OCI-LY7 (cell line): ENCODE results near the gene MRC2. TPM values are rescaled to one million over a fixed set of nuclear protein-coding genes. Genes with fewer than 3 reads are reported as not detected.
"Not testable (repeated sequence)": the region's sequence is repeated elsewhere in the genome, so short reads cannot be mapped to it uniquely, and the experiment has no call there.

Experiments used
- BruUV-seq: library from RNA; stranded (reverse); fragments of 400-500 nt; replicated peaks from 2 replicates; lab custom pipeline; 2021; lab: Mats Ljungman, UMichigan
- CTCF ChIA-PET: fragments of 300-600 bp; sonication (Branson Sonifier 250); formaldehyde crosslinking; loops from one replicate; lab custom pipeline; 2022; ENCODE audit warnings: antibody characterized with exemption; ENCODE audit not compliant: unreplicated experiment; lab: Charles Lee
- POLR2A ChIA-PET: fragments of 300-600 bp; sonication (Branson Sonifier 250); formaldehyde crosslinking; loops from one replicate; lab custom pipeline; 2022; ENCODE audit warnings: antibody characterized with exemption; lab: Charles Lee
- DNase-seq: peaks from one replicate; pipeline ENCODE4 v3.0.0-alpha.2; 2015; ENCODE audit warnings: low spot score
- H2AFZ ChIP-seq: fragments of 200-600 bp; sonication (generic), shearing (Covaris generic); 2 replicates; pipeline ENCODE4 v1.6.1; 2014; ENCODE audit warnings: mild to moderate bottlenecking, antibody characterized with exemption, low read length, moderate library complexity
- H3K27ac ChIP-seq: fragments of 200-600 bp; sonication (generic); 2 replicates; pipeline ENCODE4 v1.5.1; 2014; ENCODE audit warnings: mixed run types, low read depth, mild to moderate bottlenecking, moderate library complexity, low read length, inconsistent platforms; ENCODE audit not compliant: poor library complexity, severe bottlenecking
- H3K36me3 ChIP-seq: fragments of 200-600 bp; sonication (generic); 2 replicates; pipeline ENCODE4 v1.6.1; 2014; ENCODE audit warnings: mild to moderate bottlenecking, antibody characterized with exemption, low read length, moderate library complexity, mixed read lengths; ENCODE audit not compliant: insufficient read depth
- H3K4me1 ChIP-seq: fragments of 200-600 bp; sonication (generic); 2 replicates; pipeline ENCODE4 v1.5.1; 2014; ENCODE audit warnings: mild to moderate bottlenecking, low read length; ENCODE audit not compliant: insufficient read depth, poor library complexity, severe bottlenecking
- H3K4me2 ChIP-seq: fragments of 200-600 bp; sonication (generic); 2 replicates; pipeline ENCODE4 v1.6.1; 2014; ENCODE audit warnings: mild to moderate bottlenecking, low read length
- H3K4me3 ChIP-seq: fragments of 200-600 bp; sonication (generic); 2 replicates; pipeline ENCODE4 v1.5.1; 2014; ENCODE audit warnings: mild to moderate bottlenecking, low read depth, low read length; ENCODE audit not compliant: poor library complexity, severe bottlenecking
- H3K79me2 ChIP-seq: fragments of 200-600 bp; sonication (generic); 2 replicates; pipeline ENCODE4 v1.6.1; 2016; ENCODE audit warnings: low read depth, mild to moderate bottlenecking, low read length, moderate library complexity, mixed read lengths; ENCODE audit not compliant: insufficient read depth
- H3K9me2 ChIP-seq: fragments of 200-600 bp; sonication (generic); 2 replicates; pipeline ENCODE4 v1.6.1; 2016; ENCODE audit warnings: mild to moderate bottlenecking, low read length, mixed read lengths; ENCODE audit not compliant: insufficient read depth
- H3K9me3 ChIP-seq: fragments of 200-600 bp; sonication (generic); 2 replicates; pipeline ENCODE4 v1.6.1; 2014; ENCODE audit warnings: mild to moderate bottlenecking, mixed run types, low read length, mixed read lengths
- H4K20me1 ChIP-seq: fragments of 200-600 bp; sonication (generic); 2 replicates; pipeline ENCODE4 v1.6.1; 2014; ENCODE audit warnings: mild to moderate bottlenecking, antibody characterized with exemption, low read length, moderate library complexity, mixed read lengths; ENCODE audit not compliant: insufficient read depth
- EZH2phosphoT487 ChIP-seq: fragments of 200-600 bp; sonication (generic); IDR thresholded peaks from 2 replicates; pipeline ENCODE4 v1.6.1; 2018; ENCODE audit warnings: low read depth, borderline replicate concordance, mild to moderate bottlenecking, mixed run types, antibody characterized with exemption, low read length, moderate library complexity, mixed read lengths
- intact Hi-C: fragments of 100-400 bp; cut with micrococcal nuclease; formaldehyde crosslinking; loops from one replicate; pipeline ENCODE4 v1.10.0; 2022; ENCODE audit not compliant: unreplicated experiment
- total RNA-seq, 2 experiments: library from RNA; depleted of rRNA in 1 of 2; stranded (reverse); fragments of >200 nt in 1 of 2; shearing (Covaris generic) in 1 of 2; gene quantifications; 2 replicates each; pipeline ENCODE4 v1.2.3, GENCODE V29; 2014 to 2022
- TF ChIP-seq, protein P1 (sequence below): fragments of 200-600 bp; sonication (generic); conservative IDR thresholded peaks from 2 replicates; pipeline ENCODE4 v1.5.1; 2014; ENCODE audit warnings: mild to moderate bottlenecking, antibody characterized with exemption, low read length, moderate library complexity, mixed read lengths

Gene MRC2
- total RNA-seq, 2 experiments from 2014 or later, result 0.19 to 0.27 TPM

DNA sequence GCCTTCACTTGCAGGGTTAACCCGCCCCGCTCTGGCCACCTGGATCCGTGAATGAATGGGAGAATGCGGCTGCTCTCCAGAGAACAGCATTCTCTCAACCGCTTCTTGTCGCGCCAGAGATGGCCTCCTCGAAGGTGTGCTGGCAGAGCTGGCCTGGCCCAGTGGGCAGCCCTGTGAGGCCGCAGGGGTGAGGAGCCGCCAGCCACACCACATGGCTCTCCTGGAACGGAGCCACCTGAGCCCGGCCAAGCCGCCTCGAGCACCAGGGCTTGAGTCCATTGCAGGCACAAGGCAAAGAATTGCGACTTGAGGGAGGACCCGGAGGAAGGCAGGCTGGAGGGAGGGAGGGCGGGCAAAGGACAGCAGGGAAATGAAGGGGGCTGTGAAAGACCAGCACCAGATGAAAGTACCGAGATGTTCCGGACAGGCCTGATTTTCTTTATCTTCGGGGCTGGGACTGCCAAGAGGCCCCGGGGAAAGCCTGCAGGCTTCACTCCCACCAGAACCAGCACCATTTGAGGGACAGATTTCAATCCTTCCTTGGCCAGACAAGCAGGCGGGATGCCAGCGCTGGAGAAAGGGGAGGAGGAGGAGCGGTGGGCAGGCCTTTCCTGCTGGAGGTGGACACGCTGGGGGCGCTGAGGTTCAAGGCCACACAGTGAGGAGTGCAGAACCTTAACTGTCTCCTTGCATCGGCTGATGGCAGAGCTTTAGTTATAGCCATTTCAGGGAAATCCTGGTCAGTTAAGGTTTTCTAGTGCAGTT is 69.4 kb downstream of the MRC2 start:
- no peak overlapping the region for H3K27ac ChIP-seq

DNA sequence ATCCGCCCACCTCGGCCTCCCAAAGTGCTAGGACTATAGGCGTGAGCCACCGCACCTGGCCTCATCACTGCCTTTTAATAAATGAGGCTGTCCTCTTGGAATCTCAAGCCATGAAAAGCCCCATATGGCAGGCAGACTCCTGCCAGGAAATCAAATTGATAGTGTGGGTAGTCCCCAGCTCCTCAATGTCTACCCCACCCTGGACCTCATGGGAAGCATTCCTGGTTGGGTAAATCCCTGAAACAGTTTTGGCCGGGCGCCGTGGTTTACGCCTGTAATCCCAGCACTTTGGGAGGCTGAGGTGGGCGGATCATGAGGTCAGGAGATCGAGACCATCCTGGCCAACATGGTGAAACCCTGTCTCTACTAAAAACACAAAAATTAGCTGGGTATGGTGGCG is 71.0 kb downstream of the MRC2 start:
- not testable (repeated sequence) for H2AFZ ChIP-seq

More for the DNA sequence above, 69.4 kb downstream of the MRC2 start:
- H3K9me2 ChIP-seq, result no peaks in the 10 kb centered on the region
- H3K9me3 ChIP-seq, result no peaks in the 10 kb centered on the region
- no peak overlapping the region for H3K4me2 ChIP-seq
- intact Hi-C loops, result no loop called here
- ChIA-PET POLR2A (no interaction called here), CTCF (no interaction called here)
- no peak for DNase-seq
- no peaks in the 10 kb centered on the region for H3K36me3 ChIP-seq
- TF ChIP-seq, protein P1, sequence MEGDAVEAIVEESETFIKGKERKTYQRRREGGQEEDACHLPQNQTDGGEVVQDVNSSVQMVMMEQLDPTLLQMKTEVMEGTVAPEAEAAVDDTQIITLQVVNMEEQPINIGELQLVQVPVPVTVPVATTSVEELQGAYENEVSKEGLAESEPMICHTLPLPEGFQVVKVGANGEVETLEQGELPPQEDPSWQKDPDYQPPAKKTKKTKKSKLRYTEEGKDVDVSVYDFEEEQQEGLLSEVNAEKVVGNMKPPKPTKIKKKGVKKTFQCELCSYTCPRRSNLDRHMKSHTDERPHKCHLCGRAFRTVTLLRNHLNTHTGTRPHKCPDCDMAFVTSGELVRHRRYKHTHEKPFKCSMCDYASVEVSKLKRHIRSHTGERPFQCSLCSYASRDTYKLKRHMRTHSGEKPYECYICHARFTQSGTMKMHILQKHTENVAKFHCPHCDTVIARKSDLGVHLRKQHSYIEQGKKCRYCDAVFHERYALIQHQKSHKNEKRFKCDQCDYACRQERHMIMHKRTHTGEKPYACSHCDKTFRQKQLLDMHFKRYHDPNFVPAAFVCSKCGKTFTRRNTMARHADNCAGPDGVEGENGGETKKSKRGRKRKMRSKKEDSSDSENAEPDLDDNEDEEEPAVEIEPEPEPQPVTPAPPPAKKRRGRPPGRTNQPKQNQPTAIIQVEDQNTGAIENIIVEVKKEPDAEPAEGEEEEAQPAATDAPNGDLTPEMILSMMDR, result no peak
- TF ChIP-seq EZH2phosphoT487, result no peak
- H3K4me3 ChIP-seq, result no peak overlapping the region
- H2AFZ ChIP-seq, result no peak overlapping the region
- BruUV-seq, result no TSS peak
- no peaks in the 10 kb centered on the region for H3K4me1 ChIP-seq
- no peaks in the 10 kb centered on the region for H3K79me2 ChIP-seq
- no peaks in the 10 kb centered on the region for H4K20me1 ChIP-seq

DNA sequence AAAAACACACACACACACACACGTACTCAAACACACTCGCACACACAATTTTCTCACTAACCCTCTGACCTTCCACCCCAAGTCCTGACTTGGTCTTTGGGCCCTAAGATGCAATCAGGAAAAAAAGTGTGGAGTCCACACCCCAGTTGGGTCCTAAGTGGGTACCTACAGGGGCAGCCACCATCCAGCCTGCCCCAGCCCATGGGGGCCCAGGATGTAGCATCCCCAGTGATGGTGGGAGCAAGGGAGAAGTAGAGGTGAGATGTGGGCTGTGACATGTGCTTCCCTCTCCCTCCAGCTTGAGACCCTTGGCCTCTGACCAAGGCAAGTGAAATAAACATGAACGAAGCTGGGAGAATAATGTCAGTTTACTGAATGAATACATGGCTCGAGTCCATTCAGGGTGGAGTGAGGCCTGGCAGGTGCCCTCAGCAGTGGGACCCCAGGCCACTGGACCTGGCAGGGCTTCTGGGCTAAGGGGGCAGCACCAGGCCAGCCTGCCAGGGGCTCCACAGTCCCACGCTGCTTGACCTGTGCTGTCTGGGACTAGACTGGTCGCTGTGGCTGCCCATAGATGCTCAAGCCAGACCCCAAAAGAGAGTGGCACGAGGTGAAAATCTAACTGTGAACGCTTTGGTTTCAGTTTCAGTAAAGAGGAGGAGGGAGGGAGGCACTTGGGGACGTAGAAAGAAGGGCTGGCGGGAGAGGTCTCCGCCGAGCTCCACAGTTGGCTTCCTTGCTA is 73.7 kb downstream of the MRC2 start:
- H3K9me3 ChIP-seq, result no peaks in the 10 kb centered on the region
- H2AFZ ChIP-seq, result no peak overlapping the region
- H3K4me1 ChIP-seq, result no peaks in the 10 kb centered on the region
- ChIA-PET CTCF (no interaction called here), POLR2A (no interaction called here)
- intact Hi-C loops, result no loop called here
- no peaks in the 10 kb centered on the region for H3K36me3 ChIP-seq
- no peaks in the 10 kb centered on the region for H4K20me1 ChIP-seq
- no peak overlapping the region for H3K4me3 ChIP-seq
- no peaks in the 10 kb centered on the region for H3K9me2 ChIP-seq
- DNase-seq, result no peak
- no peak overlapping the region for H3K27ac ChIP-seq
- BruUV-seq, result no TSS peak
- H3K4me2 ChIP-seq, result no peak overlapping the region
- H3K79me2 ChIP-seq, result no peaks in the 10 kb centered on the region
- TF ChIP-seq EZH2phosphoT487, result no peak
- TF ChIP-seq, protein P1, result no peak

More for the DNA sequence above, 71.0 kb downstream of the MRC2 start:
- H3K9me3 ChIP-seq, H3K27ac ChIP-seq, H3K4me3 ChIP-seq, H3K36me3 ChIP-seq, H3K9me2 ChIP-seq, DNase-seq, BruUV-seq, H3K79me2 ChIP-seq, POLR2A ChIA-PET, H3K4me2 ChIP-seq, intact Hi-C loops, H3K4me1 ChIP-seq, H4K20me1 ChIP-seq, CTCF ChIA-PET: not testable (repeated sequence)
